ENCODE data around the gene TFR2.

TFR2 gene

GRCh38 chr7:100614308-100614861 is 27.0 kb downstream of the TFR2 start:
- H3K36me3 Mint-ChIP-seq (ENCODE audit: low read depth): no peaks in the 10 kb centered on the region
- H3K27ac Mint-ChIP-seq: no peak overlapping the region
- DNase-seq (no peak), ATAC-seq (no peak)
- peaks cover 3% of the 10 kb centered on the region for H3K27me3 Mint-ChIP-seq
- H3K4me3 Mint-ChIP-seq: no peak overlapping the region
- peaks cover 23% of the 10 kb centered on the region for H3K4me1 Mint-ChIP-seq
- no peaks in the 10 kb centered on the region for H3K9me3 Mint-ChIP-seq

GRCh38 chr7:100613412-100614175 is 27.8 kb downstream of the TFR2 start:
- Mint-ChIP-seq H3K9me3 (no peaks in the 10 kb centered on the region), H3K27me3 (peaks cover 3% of the 10 kb centered on the region), H3K4me1 (peaks cover 23% of the 10 kb centered on the region), H3K36me3 (ENCODE audit: low read depth) (no peaks in the 10 kb centered on the region), H3K27ac (no peak overlapping the region), H3K4me3 (peak overlapping the region; percentile 93)
- ATAC-seq (no peak), DNase-seq (no peak)

GRCh38 chr7:100612730-100613390 is 28.5 kb downstream of the TFR2 start:
- peak overlapping the region; percentile 93 for H3K4me3 Mint-ChIP-seq
- H3K27me3 Mint-ChIP-seq: peaks cover 3% of the 10 kb centered on the region
- H3K27ac Mint-ChIP-seq: no peak overlapping the region
- DNase-seq (no peak), ATAC-seq (peak; percentile 0)
- no peaks in the 10 kb centered on the region for H3K36me3 Mint-ChIP-seq (ENCODE audit: low read depth)
- peaks cover 23% of the 10 kb centered on the region for H3K4me1 Mint-ChIP-seq
- no peaks in the 10 kb centered on the region for H3K9me3 Mint-ChIP-seq

GRCh38 chr7:100611983-100612729 is 29.2 kb downstream of the TFR2 start, which contains the start of gene MOSPD3:
Gene MOSPD3, plus strand, starts transcription at chr7:100612540. Its CDS starts 252 bp downstream, at chr7:100612792.
- no peaks in the 10 kb centered on the region for H3K36me3 Mint-ChIP-seq (ENCODE audit: low read depth)
- DNase-seq (peak; percentile 99), ATAC-seq (peak; percentile 95)
- no peaks in the 10 kb centered on the region for H3K9me3 Mint-ChIP-seq
- peaks cover 24% of the 10 kb centered on the region for H3K4me1 Mint-ChIP-seq
- peak within 1 kb of the TSS; percentile 96 for H3K27ac Mint-ChIP-seq
- H3K27me3 Mint-ChIP-seq: peaks cover 3% of the 10 kb centered on the region
- H3K4me3 Mint-ChIP-seq: peak within 1 kb of the TSS; percentile 93

- Mint-ChIP-seq H3K27me3 (peaks cover 6% of the 10 kb centered on the region), H3K36me3 (ENCODE audit: low read depth) (no peaks in the 10 kb centered on the region), H3K27ac (no peak overlapping the region), H3K9me3 (no peaks in the 10 kb centered on the region), H3K4me3 (no peak overlapping the region), H3K4me1 (peaks cover 34% of the 10 kb centered on the region)
- no peak for ATAC-seq
- no peak for DNase-seq
Measured at GRCh38 chr7:100609958-100610357, 31.4 kb downstream of the TFR2 start.

- H3K4me1 Mint-ChIP-seq: peaks cover 27% of the 10 kb centered on the region
- no peak overlapping the region for H3K4me3 Mint-ChIP-seq
- H3K27ac Mint-ChIP-seq: no peak overlapping the region
- DNase-seq (no peak), ATAC-seq (no peak)
- H3K36me3 Mint-ChIP-seq (ENCODE audit: low read depth): no peaks in the 10 kb centered on the region
- H3K9me3 Mint-ChIP-seq: no peaks in the 10 kb centered on the region
- peaks cover 8% of the 10 kb centered on the region for H3K27me3 Mint-ChIP-seq
Measured at GRCh38 chr7:100607111-100607510, 34.2 kb downstream of the TFR2 start.

GRCh38 chr7:100606313-100606712 is 35.0 kb downstream of the TFR2 start:
- Mint-ChIP-seq H3K27me3 (peaks cover 5% of the 10 kb centered on the region), H3K9me3 (no peaks in the 10 kb centered on the region), H3K4me3 (no peak overlapping the region), H3K36me3 (ENCODE audit: low read depth) (no peaks in the 10 kb centered on the region), H3K4me1 (peaks cover 22% of the 10 kb centered on the region), H3K27ac (no peak overlapping the region)
- no peak for DNase-seq
- no peak for ATAC-seq

- Mint-ChIP-seq H3K9me3 (no peaks in the 10 kb centered on the region), H3K27ac (no peak overlapping the region), H3K4me3 (peak overlapping the region; percentile 72), H3K27me3 (peaks cover 5% of the 10 kb centered on the region), H3K36me3 (ENCODE audit: low read depth) (no peaks in the 10 kb centered on the region), H3K4me1 (peaks cover 20% of the 10 kb centered on the region)
- peak; percentile 61 for DNase-seq
- ATAC-seq: no peak
Measured at GRCh38 chr7:100604976-100605911, 36.1 kb downstream of the TFR2 start.

GRCh38 chr7:100604028-100604975 is 37.0 kb downstream of the TFR2 start:
- Mint-ChIP-seq H3K4me1 (peaks cover 20% of the 10 kb centered on the region), H3K9me3 (no peaks in the 10 kb centered on the region), H3K4me3 (peak overlapping the region; percentile 76), H3K27ac (peak overlapping the region; percentile 67), H3K36me3 (ENCODE audit: low read depth) (no peaks in the 10 kb centered on the region), H3K27me3 (peaks cover 5% of the 10 kb centered on the region)
- DNase-seq (peak; percentile 86), ATAC-seq (peak; percentile 86)

GRCh38 chr7:100603726-100604027 is 37.7 kb downstream of the TFR2 start:
- no peaks in the 10 kb centered on the region for H3K36me3 Mint-ChIP-seq (ENCODE audit: low read depth)
- DNase-seq (no peak), ATAC-seq (no peak)
- peaks cover 5% of the 10 kb centered on the region for H3K27me3 Mint-ChIP-seq
- peak overlapping the region; percentile 76 for H3K4me3 Mint-ChIP-seq
- H3K4me1 Mint-ChIP-seq: peaks cover 20% of the 10 kb centered on the region
- peak overlapping the region; percentile 67 for H3K27ac Mint-ChIP-seq
- H3K9me3 Mint-ChIP-seq: no peaks in the 10 kb centered on the region

- peaks cover 20% of the 10 kb centered on the region for H3K4me1 Mint-ChIP-seq
- DNase-seq: no peak
- H3K36me3 Mint-ChIP-seq (ENCODE audit: low read depth): no peaks in the 10 kb centered on the region
- peaks cover 5% of the 10 kb centered on the region for H3K27me3 Mint-ChIP-seq
- peak overlapping the region; percentile 76 for H3K4me3 Mint-ChIP-seq
- no peaks in the 10 kb centered on the region for H3K9me3 Mint-ChIP-seq
- H3K27ac Mint-ChIP-seq: no peak overlapping the region
- no peak for ATAC-seq
Measured at GRCh38 chr7:100602889-100603725, 38.2 kb downstream of the TFR2 start.

GRCh38 chr7:100600730-100601038 is 40.7 kb downstream of the TFR2 start:
- ATAC-seq (no peak), DNase-seq (no peak)
- Mint-ChIP-seq H3K27ac (no peak overlapping the region), H3K4me1 (peaks cover 17% of the 10 kb centered on the region), H3K4me3 (no peak overlapping the region), H3K36me3 (ENCODE audit: low read depth) (no peaks in the 10 kb centered on the region), H3K9me3 (no peaks in the 10 kb centered on the region), H3K27me3 (peaks cover 2% of the 10 kb centered on the region)
